ENCODE results near the gene ZCCHC7.
"Not testable (repeated sequence)": the region's sequence is repeated elsewhere in the genome, so short reads cannot be mapped to it uniquely, and the experiment has no call there.

GRCh38 chr9:37190739-37191138 lies 70.4 kb downstream of the ZCCHC7 start:
- TF ChIP-seq CTCF (IDR thresholded peaks at IDR 0.05; ENCODE audit: borderline replicate concordance, extremely low read depth, low read length, poor library complexity, severe bottlenecking); EZH2 (IDR thresholded peaks at IDR 0.05; ENCODE audit: borderline replicate concordance, low read depth, low read length, severe bottlenecking): not testable (repeated sequence)

Data from DND-41 (cell line).